GM12875 (cell line): ENCODE results near the gene LCMT2.
"Not testable (repeated sequence)": the region's sequence is repeated elsewhere in the genome, so short reads cannot be mapped to it uniquely, and the experiment has no call there.

ENCODE experiments used
- H3K4me3 ChIP-seq: one replicate; pipeline ENCODE4 v1.5.1; 2011; ENCODE audit warnings: low read depth, low read length, control low read depth
- TF ChIP-seq, protein P1 (sequence below): IDR thresholded peaks from 2 replicates; pipeline ENCODE4 v1.5.1; 2011; ENCODE audit warnings: low read depth, mild to moderate bottlenecking, control low read depth, inconsistent platforms, low read length, moderate library complexity, borderline replicate concordance; ENCODE audit not compliant: insufficient read depth

LCMT2 gene

DNA sequence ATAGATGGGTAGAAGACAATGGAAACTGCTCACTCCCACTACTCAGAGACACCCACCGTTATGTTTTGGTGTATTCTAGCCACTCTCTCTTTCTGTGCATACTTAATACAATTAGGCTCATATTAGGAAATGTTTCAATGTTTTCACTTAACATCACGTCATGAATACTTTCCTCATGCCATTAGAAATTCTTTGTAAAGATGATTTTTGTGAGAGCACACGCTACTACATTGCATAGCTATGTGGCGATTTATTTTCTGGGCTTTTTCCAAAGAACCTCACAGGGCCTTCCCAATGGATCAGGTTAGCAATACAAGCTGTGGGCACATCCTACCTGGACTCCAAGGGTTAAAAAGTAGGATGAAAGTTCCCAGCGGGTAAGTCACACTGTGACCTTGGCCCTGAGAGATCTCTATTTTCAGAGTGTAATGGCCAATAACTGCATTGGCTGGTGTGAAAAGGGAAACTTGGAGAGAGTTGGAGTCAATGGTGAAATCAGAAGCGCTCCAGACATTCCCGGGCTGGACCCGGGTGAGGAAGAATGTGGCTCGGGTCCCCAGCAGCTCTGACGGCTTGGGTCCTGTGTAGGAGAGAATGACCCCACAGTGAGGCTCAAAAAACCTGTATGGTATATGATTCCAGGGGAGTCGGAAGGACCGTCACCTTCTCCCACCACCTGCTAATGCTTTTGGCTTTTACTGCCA lies 37.8 kb downstream of the LCMT2 start:
- TF ChIP-seq, protein P1, sequence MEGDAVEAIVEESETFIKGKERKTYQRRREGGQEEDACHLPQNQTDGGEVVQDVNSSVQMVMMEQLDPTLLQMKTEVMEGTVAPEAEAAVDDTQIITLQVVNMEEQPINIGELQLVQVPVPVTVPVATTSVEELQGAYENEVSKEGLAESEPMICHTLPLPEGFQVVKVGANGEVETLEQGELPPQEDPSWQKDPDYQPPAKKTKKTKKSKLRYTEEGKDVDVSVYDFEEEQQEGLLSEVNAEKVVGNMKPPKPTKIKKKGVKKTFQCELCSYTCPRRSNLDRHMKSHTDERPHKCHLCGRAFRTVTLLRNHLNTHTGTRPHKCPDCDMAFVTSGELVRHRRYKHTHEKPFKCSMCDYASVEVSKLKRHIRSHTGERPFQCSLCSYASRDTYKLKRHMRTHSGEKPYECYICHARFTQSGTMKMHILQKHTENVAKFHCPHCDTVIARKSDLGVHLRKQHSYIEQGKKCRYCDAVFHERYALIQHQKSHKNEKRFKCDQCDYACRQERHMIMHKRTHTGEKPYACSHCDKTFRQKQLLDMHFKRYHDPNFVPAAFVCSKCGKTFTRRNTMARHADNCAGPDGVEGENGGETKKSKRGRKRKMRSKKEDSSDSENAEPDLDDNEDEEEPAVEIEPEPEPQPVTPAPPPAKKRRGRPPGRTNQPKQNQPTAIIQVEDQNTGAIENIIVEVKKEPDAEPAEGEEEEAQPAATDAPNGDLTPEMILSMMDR: no peak
- no peak overlapping the region for H3K4me3 ChIP-seq

DNA sequence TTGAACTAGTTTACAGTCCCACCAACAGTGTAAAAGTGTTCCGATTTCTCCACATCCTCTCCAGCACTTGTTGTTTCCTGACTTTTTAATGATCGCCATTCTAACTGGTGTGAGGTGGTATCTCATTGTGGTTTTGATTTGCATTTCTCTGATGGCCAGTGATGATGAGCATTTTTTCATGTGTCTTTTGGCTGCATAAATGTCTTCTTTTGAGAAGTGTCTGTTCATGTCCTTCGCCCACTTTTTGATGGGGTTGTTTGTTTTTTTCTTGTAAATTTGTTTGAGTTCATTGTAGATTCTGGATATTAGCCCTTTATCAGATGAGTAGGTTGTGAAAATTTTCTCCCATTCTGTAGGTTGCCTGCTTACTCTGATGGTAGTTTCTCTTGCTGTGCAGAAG lies 40.7 kb downstream of the LCMT2 start:
- not testable (repeated sequence) for H3K4me3 ChIP-seq

DNA sequence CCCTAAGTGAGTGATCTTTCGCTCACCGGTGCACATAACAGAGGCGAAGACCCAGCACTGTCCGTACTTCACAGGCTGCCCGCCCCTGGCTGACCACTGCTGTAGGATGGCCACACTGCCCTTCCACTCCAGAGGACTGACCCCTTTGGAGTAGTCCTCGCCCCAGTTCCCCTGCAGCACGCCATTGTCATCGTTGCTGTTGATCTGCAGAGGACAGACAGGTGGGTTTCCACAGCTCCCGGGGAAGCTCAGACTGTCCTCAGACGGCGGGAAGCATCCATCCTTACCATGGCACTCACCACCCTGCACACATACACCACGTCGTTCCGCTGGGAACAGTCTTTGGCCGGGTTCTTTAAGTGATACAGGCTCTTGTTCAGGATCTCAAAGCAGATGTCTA lies 43.1 kb downstream of the LCMT2 start:
- TF ChIP-seq, protein P1: no peak
- no peak overlapping the region for H3K4me3 ChIP-seq

DNA sequence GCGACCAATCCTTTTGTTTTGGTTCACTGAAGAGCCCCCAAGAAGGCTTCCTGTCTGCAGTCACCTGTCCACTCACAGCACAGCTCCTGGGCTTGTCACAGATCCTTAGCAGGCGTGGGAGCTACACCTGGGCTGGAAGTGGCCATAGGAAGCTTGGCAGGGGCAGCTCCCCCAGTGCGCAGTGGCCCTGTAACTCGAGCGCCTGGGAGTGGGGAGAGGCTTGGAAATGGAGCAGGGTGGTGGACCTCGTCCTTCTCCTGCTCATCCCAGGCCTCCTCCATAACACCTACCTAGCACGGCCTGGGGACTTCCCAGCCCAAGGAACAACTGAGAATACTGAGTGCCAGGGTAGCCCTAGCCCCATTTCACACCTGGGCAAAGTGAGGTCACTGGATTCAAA lies 44.3 kb downstream of the LCMT2 start:
- H3K4me3 ChIP-seq: no peak overlapping the region
- TF ChIP-seq, protein P1: no peak

DNA sequence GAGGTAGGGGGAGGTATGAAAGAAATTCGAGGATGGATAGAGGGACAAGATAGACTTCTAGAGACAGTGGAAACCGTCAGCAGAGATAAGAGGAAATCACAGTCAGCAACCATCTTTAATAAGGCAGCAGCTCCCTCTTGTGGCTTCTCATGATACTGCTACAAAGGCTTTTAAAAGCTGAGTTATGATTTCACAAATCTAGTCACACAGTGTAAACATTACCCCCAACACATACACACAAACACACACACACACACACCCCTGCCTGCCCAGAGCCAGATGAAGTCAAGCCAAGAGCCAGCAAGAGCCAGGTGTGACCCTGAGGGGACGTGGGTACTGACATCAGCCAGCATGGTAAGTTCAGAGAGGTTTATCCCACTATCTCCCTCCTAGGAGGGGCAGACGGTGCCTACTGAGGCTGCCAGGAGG lies 44.8 kb downstream of the LCMT2 start:
- TF ChIP-seq, protein P1: peak; percentile 63
- H3K4me3 ChIP-seq: no peak overlapping the region

DNA sequence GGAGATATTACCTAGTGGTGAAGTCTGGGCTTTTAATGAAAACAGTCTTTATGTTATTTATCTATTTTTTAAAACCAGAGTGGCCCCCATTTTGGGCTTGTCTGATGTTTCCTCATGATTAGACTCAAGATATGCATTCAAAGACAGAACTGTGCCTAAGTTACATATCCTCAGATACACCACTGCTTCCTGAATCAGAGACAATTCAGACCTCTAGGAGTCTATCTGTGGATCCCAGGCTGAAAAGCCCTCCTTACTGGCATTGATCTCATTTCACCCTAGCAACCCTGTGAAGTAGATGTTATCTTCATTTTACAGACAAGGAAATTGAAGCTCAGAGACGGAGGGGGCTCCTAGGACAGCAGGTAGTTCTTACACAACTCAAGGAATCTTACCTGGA lies 46.8 kb downstream of the LCMT2 start:
- H3K4me3 ChIP-seq: no peak overlapping the region
- TF ChIP-seq, protein P1: no peak

DNA sequence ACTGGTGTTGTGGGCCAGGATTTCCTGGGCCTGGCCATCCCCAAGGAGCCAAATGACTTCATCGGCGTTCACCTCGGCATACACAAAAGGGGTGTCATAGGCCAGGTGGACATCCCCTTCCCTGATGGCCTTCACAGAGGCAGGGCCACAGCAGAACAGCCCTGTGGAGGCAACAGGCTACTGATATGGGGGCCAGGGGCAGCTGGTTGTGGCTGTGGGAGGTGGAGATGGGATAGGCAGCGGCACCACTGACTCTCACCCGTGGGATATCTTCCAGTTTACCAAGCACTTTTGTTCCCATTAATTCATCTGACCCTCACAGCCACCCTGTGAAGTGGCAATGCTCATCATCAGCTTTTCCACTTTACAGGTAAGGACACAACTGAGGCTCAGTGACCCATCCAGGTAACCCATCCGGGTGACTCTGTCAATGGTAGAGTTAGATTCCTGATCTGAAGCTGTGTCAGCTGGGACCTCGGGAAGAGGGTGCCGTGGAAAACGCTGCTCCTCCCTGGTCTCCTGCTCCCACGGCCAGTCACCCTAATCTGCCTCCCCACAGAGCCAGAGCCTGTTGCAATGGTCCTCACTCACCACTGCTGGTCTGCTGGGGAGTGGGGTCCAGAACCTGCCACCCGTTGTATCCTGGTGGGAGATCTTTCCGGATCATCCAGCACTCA lies 48.3 kb downstream of the LCMT2 start:
- no peak overlapping the region for H3K4me3 ChIP-seq
- TF ChIP-seq, protein P1: no peak

DNA sequence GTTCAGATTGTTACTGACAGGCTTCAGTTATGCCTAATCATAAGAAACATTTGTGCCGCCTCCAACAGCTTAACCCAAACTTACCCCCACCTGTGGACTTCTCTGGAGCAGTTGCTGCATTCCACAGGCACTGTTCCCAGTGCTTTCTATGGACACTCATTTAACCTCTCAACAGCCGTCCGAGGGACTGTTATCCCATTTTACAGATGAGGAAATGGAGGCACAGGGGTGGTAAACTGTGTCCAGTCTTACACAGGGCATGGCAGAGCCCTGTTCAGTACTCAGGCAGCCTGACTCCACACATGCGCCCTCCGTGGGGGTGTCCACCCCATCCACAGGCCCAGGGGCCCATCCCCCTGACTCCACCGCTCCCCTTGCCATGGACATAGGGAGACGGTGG lies 49.4 kb downstream of the LCMT2 start:
- TF ChIP-seq, protein P1: no peak
- no peak overlapping the region for H3K4me3 ChIP-seq
